ENCODE measurements around the gene ABHD10. TPM values are rescaled to one million over a fixed set of nuclear protein-coding genes. Genes with fewer than 3 reads are reported as not detected.

The ABHD10 gene
- polyA plus RNA-seq, 12 donors: 22.7 to 30.8 (median 27.7) TPM; not detected in 1

GRCh38 chr3:111961461-111962164, 17.2 kb upstream of the ABHD10 start:
- no peak for DNase-seq

DNA sequence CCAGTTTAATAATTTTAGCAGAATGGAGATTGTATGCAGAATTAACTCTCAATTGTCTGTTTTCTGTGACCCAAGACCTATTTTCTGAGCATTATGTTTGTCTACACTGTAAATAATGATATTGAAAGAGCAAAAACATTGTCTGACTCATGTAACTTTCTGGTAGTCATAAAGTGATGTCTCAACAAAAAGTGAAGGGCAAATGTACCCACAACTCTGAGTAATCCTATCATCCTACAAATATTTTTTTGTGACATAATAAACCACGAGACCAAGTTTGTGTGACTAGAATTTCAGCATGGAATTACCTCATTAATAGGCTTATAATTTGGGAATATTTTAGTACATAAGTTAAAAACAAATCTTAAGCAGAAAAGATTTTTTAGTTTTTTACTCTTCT, 15.4 kb upstream of the ABHD10 start:
- DNase-seq: no peak

GRCh38 chr3:111965484-111965883, 13.3 kb upstream of the ABHD10 start:
- no peak for DNase-seq

DNA sequence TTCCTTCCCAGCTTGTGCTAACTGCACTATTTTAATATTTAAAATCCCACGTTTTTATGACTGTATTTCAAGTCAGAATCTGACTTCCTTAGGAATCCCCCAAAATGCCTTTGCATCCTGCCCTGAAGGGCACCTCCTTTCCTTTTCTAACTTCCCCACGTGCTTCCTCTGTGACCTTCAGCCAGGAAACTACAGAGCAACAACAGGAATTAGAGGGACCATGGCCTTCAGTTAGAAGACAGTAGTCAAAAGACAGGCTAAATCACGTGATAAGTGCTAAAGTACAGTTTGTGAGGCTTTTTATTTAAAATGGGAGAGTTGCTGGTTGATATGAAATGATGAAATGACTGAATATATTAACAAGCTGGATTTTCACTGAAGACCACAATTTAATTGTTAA, 11.8 kb upstream of the ABHD10 start:
- no peak for DNase-seq

DNA sequence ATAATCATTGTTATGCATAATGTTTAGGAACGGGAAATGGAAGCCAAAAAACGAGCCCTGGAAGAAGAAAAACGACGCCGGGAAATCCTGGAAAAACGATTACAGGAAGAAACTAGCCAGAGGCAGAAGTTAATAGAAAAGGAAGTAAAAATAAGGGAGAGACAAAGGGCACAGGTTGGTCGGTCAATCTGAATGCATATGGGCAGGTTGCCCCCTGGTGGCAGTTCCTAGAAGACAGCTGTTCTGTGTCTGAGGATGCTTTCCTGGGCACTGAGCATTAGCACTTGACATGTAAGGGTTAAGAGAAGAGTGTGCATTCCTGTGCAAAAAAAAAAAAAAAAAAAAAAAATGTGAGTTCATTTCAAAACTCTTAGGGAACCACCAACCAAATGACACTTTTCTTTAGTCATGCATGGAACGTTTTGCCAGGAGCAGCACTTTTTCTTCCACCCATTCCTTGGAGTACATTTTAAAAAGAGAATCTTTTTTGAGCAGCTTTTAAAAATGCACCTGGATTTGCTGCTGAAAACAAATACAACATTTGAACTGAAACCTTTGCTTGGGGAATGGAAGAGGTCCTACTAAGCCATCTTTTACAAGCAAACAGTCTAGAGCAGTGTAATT, 11.1 kb upstream of the ABHD10 start:
- DNase-seq: peak; percentile 82

DNA sequence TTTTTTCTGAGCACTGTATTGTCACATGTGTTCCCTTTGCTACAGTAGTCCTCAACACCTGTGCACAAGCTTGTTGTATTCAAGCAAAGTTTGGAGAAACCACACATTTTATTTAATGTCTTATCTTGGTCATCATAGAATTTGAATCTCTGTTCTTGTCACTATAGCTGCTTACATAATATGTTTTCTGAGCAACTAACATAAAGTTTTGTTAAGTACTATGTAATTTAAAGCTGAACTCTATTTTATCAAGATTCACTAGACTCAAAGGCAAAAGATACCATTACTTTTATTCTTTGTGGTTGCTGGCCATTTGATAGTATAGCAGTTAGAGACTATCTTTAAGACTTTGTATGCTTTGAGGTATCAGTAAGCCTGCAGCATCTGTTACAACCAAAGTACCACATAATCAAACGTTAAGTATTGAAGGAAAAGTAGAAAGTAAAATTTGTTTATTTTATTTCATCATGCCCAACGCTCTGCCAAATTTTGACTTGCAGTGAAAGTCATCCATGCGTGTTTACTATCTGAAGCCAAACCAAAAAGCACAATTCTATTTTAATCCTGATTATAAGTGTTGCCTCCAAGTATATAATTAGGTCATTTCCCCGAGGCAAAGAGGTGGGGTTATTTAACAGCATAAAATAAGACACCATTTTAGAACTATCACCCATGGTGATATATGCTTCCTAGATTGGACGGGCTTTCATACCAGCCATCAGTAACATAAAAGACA, 10.3 kb upstream of the ABHD10 start:
- DNase-seq: no peak

DNA sequence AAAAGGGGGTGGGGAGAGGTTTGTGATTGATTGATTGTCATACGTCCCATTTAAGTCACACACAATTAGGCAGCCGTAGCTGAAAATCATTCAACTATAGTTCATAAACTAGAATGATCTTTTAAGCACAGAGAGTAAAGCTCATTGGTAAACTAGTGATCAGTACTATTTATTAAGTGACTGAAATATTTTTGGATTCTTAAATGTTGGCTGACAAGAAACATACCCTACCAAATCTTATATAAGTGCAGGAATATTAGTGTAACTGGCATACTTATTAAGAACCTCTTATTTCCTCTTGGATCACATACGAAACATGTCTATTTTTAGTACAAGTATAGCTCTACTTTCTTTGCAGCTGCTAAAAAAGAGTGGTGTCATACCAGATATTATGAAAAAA, 8.4 kb upstream of the ABHD10 start:
- DNase-seq: no peak

DNA sequence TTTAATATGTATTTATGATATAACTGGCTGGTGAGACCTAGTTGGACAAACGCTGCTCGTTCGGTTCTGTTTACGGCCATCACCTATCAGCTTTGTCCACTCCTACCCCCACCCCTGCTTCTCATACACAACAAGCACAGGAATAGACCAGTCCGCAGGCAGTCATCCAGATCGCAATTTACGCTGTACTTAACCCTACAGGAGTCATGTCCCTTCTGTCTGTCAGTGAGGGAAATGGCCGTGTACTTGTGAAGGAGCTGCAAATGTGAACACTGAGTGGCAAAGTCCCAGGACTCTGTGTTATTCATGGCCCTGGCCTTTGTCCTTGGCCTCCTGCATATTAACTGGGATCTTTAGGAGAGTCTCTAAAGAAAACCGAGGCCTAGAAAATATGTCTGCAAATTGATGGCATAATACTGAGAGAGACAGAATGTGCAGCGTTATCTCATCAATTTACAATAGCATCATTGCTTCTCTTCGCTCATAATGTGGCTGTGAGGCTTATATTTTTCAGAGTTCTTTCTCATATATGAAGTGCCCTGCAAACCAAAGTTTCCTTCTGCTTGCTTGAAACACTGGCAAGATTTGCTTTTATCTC, 7.2 kb upstream of the ABHD10 start:
- DNase-seq: no peak

GRCh38 chr3:111972891-111973290, 5.9 kb upstream of the ABHD10 start:
- DNase-seq: no peak

DNA sequence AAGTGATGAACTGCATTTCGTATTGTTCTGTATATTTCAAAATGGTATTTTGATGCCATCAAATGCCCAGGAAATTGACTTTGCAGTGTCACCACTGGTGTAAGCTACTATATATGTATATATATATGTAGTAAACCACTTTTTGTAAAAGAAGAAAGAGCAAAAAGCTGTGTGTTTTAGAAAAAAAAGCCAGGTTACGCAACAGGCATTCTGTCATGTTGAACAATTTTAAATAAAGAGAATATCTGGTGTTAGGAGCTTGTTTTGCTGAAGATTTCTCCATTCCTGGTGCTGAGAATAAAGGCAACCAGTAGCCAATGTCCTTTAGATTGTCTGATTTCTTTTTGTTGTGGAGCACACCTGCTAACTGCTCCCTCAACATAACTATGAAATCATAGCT, 3.7 kb upstream of the ABHD10 start:
- no peak for DNase-seq

DNA sequence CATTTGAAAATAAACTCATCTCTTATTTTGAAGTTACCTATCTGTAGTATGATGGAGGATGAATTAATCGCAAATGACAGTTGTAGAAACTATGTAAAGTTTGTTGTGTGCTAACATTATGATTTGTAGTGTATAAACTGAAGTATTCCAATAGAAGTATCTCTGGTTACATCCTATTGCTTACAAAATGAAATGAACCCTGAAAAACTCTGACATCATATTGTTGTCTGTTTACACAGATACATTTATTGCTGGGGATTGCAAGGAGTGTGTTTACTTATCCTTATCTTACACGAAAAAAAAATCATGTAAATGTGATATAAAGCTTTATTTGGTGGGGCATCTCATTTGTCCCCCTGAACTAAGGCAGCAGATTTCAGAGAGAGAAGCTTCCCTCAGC, 2.6 kb upstream of the ABHD10 start:
- no peak for DNase-seq

DNA sequence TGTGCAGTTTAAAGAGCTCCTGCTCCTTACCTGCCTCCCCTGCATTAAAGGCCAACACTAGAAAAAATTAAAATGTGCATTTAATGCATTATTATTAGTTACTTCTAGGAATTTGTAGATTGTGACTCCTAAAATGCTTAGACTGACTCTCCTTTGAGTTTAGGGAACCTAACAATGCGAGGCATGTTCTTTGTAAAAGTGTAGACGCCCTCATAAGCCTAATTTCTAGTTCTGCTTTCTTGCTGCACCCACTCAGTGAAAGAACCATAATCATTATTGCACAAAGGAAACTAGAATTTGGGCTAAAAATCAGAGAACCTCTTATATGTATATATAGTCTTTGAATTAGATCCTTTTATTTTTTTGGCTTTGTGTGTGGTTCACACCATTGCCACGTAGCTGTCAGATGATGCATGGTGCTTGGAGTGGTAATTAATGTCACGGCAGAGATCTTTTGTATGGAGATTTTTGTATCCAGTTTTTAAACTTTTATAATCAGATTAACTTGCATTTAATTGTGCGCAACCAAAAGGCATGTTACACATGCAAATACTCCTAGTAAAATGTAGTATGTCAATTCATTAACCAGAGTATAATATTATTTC, 710 bp downstream of the ABHD10 start:
- peak; percentile 37 for DNase-seq

GRCh38 chr3:111980716-111981456, 2.1 kb downstream of the ABHD10 start:
- no peak for DNase-seq

DNA sequence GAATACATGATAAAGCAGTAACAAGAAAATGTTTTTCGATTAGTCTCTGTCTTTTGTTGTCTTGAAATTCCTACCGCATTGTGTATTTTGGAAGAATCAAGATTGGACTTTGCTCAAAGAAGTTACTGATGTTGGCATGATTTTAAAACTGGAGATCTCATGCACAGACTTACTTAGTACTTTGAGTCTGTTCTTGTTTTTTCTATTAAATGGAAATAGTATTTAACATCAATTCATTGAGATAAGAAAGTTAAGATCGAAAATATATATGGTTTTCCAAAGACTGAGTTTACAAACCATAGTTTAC, 2.6 kb downstream of the ABHD10 start:
- DNase-seq: no peak

DNA sequence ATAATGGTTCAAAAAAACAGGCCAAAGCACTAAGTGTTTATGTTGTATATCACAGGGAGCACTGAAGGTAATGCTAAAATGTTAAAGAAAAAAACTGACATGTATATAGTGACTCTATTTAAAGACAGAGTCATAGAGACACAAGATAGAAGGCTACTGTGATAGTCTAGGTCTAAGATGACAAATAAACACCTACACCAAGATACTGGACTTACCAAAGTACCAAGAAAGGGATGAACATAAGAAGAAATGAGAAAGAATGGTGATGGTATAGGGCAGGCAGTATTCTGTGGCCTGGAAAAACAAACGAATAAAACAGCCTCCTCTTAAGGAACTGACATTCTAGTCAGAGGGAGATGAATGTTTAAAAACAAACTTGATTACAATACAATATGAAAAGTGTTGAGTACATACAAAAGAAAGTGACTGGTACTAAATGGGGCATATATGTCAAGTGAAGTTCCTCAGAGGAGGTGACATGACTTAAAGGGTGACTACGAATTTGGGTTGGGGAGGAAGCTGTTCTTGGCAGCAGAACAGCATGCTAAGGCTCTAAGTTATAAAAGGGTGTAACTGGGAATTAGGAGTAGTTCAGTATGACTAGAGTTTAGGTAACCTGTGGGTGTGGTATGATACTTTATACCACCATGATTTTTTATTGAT, 5.9 kb downstream of the ABHD10 start:
- no peak for DNase-seq

- no peak for DNase-seq
Observed at GRCh38 chr3:111986800-111987199, 8.0 kb downstream of the ABHD10 start.

DNA sequence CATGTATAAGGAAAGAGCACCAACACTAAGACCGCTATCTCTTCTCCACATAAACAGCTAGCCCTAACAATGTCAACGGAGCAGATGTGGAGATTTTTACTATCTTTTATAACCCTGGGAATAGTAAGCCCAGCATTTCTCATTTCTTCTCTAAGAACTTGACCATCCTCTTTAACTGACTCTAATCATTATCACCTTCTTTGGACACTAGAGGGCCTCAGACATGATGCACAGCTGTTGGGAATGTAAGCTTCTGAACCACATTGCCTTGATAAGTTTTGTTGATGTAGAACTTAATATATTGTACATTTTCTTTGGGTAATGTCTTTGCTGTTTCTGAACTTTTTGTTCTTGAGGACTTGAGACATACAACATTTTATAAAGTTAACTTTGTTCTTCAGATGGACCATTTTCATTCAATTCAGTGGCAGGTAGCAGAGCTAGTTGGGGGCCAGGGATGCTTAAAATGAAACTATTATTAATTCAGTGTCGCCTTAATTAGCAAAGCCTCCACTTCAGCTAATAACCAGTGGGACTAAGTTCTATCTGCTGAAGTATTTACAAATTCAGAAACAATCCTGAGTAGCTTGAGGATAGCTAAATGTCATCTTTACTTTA, 10.3 kb downstream of the ABHD10 start:
- DNase-seq: no peak

DNA sequence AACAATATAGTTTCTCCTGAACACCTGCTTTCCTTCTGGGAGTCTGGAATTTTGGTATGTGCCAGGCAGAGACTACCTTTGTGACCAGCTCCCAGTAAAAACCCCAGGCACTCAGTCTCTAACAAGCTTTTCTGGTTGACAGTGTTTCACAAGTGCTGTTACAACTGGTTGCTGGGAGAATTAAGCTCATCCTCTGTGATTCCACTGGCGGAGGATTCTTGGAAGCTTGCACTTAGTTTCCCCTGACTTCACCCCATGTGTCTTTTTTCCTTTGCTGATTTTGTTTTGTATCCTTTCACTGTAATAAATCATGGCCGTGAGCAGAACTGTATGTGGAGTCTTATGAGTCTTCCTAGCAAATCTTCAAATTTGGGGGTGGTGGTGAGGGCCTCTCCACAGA, 14.2 kb downstream of the ABHD10 start:
- no peak for DNase-seq

DNA sequence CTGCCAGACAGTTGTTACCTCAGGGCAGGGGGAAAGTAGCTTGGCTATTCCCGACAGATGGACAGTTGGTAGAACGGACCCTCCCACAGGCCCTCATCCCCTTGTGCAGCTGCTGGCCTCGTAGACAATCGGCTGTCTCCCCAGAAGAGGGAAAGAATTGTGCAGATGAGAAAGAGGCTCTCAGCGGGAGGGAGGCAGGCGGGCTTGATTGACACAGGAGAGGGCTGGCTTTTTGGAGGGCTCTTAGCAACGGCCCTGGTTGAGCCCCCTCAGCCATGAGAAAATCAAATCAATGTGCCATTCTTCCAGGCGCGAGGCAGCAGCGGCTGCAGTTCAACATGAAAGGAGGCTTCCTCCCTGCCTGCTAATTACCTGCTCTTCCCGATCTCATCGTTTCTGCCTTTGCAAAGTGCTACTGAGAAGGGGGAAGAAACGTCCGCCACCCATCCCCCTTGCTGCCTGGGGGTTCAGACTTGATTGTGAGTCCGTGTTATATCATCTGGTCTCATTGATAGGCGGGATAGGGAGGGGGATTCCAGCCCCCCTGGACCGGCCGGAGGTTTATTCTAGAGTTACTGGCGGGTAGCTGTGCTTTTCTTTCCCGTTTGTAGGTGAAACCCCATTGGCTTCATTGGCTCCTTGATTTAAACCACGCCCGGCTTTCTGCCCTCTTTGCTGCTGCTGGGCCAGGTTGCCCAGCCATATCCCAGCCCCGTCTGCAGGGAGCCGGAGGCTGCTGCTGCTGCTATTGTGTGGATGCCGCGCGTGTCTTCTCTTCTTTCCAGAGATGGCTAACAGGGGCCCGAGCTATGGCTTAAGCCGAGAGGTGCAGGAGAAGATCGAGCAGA, 20.0 kb downstream of the ABHD10 start, which contains the start of gene TAGLN3:
TAGLN3 (plus strand) TSS at position 287 of the 848 bp plus-strand sequence; CDS start at position 788, 501 bp downstream.
- peak; percentile 23 for DNase-seq
